ENCODE measurements around the gene YWHAQ. TPM values are rescaled to one million over a fixed set of nuclear protein-coding genes. Genes with fewer than 3 reads are reported as not detected.
A peak's percentile ranks its signal among the peaks of the same experiment; 100 is the strongest.
"Not testable (repeated sequence)": the region's sequence is repeated elsewhere in the genome, so short reads cannot be mapped to it uniquely, and the experiment has no call there.

The YWHAQ gene
- total RNA-seq, 1 donor from 2014 or later = 140 TPM

DNA sequence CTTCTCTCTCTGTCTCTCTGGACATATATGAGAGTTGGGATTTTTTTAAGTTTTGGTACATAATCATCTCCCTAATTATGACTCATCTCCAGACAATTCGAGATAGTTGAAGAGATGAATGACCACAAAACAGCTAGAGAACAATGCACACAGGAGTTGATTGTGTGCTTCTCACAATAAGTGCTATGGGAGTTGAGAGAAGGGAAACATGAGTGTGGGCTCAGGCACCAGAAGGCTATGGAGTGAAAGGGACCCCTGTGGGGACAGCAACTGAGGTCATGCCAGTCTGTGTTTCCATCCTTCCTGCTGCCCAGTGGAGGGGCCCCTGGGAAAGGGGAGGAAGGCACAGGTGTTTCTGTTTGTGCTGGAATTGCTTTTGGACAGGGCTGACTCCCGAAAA, 6.5 kb upstream of the YWHAQ start:
- H3K27ac ChIP-seq (ENCODE audit: low read depth, low read length) = no peak overlapping the region
- H3K4me1 ChIP-seq (ENCODE audit: control insufficient read depth in 3 of 3, insufficient read depth in 3 of 3, low read length in 3 of 3) = peaks cover 17 to 32% (median 20%) of the 10 kb centered on the region in 3 donors
- H3K9me3 ChIP-seq (ENCODE audit: control insufficient read depth in 3 of 3, low read length in 3 of 3) = no peaks in the 10 kb centered on the region
- no peaks in the 10 kb centered on the region for H3K36me3 ChIP-seq (ENCODE audit: control insufficient read depth in 3 of 3, insufficient read depth in 3 of 3, low read length in 3 of 3)
- no peak overlapping the region for H3K4me3 ChIP-seq (ENCODE audit: low read length in 3 of 3)
- no peak overlapping the region for H3K9ac ChIP-seq (ENCODE audit: low read depth in 1 of 3, low read length in 3 of 3)
- H3K27me3 ChIP-seq (ENCODE audit: control insufficient read depth in 3 of 3, insufficient read depth in 3 of 3, low read length in 3 of 3) = no peaks in the 10 kb centered on the region

DNA sequence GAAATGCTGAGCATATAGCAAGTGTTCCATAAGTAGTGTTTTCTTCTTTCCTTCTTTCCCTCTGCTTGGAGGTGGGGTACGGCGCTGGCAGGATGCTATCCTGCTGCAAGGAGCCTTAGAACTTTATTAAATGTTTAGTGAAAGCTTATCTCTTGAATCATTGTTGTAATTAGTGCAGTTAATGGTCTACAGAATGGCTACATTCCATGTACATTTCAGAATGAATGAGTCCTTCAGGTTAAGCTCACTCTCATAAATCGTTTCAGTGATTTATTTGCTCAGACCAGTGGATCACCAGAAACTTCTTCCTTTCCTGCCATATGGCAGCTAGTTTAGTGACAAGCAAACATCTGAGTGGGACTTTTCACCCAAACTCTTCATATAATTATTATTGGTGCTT, 3.3 kb upstream of the YWHAQ start:
- Histone ChIP-seq H3K36me3 (ENCODE audit: control insufficient read depth in 3 of 3, insufficient read depth in 3 of 3, low read length in 3 of 3) (no peaks in the 10 kb centered on the region), H3K9me3 (ENCODE audit: control insufficient read depth in 3 of 3, low read length in 3 of 3) (no peaks in the 10 kb centered on the region), H3K4me1 (ENCODE audit: control insufficient read depth in 3 of 3, insufficient read depth in 3 of 3, low read length in 3 of 3) (peaks cover 24 to 54% (median 32%) of the 10 kb centered on the region in 3 donors), H3K27ac (ENCODE audit: low read depth, low read length) (no peak overlapping the region), H3K9ac (ENCODE audit: low read depth in 1 of 3, low read length in 3 of 3) (no peak overlapping the region), H3K27me3 (ENCODE audit: control insufficient read depth in 3 of 3, insufficient read depth in 3 of 3, low read length in 3 of 3) (no peaks in the 10 kb centered on the region), H3K4me3 (ENCODE audit: low read length in 3 of 3) (no peak overlapping the region)

DNA sequence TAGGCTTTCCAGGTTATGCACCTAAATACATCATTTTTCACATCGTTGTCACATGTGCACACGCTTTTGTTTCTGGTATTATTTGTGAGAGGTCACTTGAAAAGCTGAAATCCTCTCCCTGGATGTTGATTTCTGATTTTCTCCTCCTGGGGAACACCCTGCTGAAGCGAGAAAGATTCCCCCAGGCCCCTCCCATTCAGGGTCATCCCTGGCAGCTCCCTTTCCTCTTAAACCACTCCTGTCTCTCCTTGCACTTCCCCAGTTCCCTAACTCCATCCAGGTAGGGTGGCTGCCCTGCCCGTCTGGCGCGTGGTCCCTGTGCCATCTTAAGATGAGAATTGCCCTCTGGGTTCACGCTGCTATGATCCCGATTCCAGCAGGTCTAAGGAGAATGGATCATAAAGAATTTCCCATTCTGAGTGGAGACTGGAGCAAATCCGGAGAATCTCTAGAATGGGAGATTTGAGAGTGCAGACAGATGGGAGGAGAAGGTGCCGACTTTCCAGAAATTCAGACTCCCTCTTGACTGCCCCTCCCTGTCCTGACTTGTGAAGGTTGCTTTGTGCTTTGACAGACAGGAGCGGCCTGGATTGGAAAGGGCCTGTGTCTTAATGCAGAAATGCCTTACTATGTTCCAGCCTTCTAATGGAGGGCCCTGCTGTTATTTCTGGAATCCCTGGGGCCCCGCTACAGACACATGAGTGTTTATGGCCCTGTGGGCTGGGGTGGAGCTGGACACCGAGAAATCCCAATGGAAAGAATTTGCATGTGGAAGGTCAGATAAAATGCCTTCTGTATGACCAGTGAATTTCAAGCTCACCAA, 1.3 kb upstream of the YWHAQ start:
- Histone ChIP-seq H3K9me3 (ENCODE audit: control insufficient read depth in 3 of 3, low read length in 3 of 3) (no peaks in the 10 kb centered on the region), H3K36me3 (ENCODE audit: control insufficient read depth in 3 of 3, insufficient read depth in 3 of 3, low read length in 3 of 3) (peaks cover 2 to 6% (median 2%) of the 10 kb centered on the region in 3 donors), H3K4me3 (ENCODE audit: low read length in 3 of 3) (peak overlapping the region in 2 of 3 donors; percentile 4 to 47), H3K27me3 (ENCODE audit: control insufficient read depth in 3 of 3, insufficient read depth in 3 of 3, low read length in 3 of 3) (no peaks in the 10 kb centered on the region), H3K9ac (ENCODE audit: low read depth in 1 of 3, low read length in 3 of 3) (peak overlapping the region; percentile 7 to 47 (median 36)), H3K27ac (ENCODE audit: low read depth, low read length) (peak overlapping the region; percentile 91), H3K4me1 (ENCODE audit: control insufficient read depth in 3 of 3, insufficient read depth in 3 of 3, low read length in 3 of 3) (peaks cover 25 to 52% (median 41%) of the 10 kb centered on the region in 3 donors)

DNA sequence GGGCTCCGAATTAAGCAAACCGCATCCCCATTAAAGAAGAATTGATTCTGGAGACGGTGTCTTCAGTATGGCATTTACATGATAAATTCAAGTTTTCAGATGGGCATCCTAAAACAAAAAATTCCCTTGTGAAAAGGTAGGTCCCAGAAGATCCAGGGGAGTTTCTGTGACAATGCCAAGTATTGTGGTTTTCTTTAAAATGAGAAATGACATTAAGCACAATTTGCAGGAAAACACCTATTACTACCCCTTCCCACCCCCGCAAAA, 689 bp upstream of the YWHAQ start:
- peaks cover 2 to 6% (median 2%) of the 10 kb centered on the region in 3 donors for H3K36me3 ChIP-seq (ENCODE audit: control insufficient read depth in 3 of 3, insufficient read depth in 3 of 3, low read length in 3 of 3)
- no peaks in the 10 kb centered on the region for H3K27me3 ChIP-seq (ENCODE audit: control insufficient read depth in 3 of 3, insufficient read depth in 3 of 3, low read length in 3 of 3)
- peak overlapping the region; percentile 91 for H3K27ac ChIP-seq (ENCODE audit: low read depth, low read length)
- peaks cover 27 to 52% (median 46%) of the 10 kb centered on the region in 3 donors for H3K4me1 ChIP-seq (ENCODE audit: control insufficient read depth in 3 of 3, insufficient read depth in 3 of 3, low read length in 3 of 3)
- peak overlapping the region; percentile 10 to 70 (median 55) for H3K9ac ChIP-seq (ENCODE audit: low read depth in 1 of 3, low read length in 3 of 3)
- no peaks in the 10 kb centered on the region for H3K9me3 ChIP-seq (ENCODE audit: control insufficient read depth in 3 of 3, low read length in 3 of 3)
- H3K4me3 ChIP-seq (ENCODE audit: low read length in 3 of 3) = peak overlapping the region; percentile 76 to 93 (median 81)

DNA sequence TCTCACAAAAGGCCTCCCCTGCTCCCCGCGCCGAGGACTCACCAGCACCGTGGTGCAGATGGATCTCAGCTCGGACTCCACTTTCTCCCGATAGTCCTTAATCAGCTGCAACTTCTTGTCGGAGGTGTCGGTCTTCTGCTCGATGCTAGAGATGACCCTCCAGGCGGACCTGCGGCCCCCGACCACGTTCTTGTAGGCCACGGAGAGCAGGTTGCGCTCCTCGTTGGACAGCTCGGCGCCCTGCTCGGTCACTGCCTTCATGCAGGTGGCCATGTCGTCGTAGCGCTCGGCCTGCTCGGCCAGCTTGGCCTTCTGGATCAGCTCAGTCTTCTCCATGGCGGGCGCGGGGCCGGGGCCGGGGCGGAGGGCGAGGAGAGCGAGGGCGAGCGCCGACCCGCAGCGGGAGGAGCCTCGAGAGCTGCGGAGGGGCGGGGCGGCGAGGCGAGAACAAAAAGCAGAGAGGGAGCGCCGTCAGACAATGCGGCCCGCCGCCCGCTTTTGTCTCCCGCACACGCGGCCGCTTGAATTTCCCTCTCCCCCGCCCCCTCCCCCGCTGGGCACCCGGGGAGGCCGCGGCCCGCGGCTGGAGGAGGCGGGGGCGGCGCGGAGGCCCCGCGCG, 571 bp downstream of the YWHAQ start:
- Histone ChIP-seq H3K36me3 (ENCODE audit: control insufficient read depth in 3 of 3, insufficient read depth in 3 of 3, low read length in 3 of 3) (peaks cover 2 to 6% (median 2%) of the 10 kb centered on the region in 3 donors), H3K9ac (ENCODE audit: low read depth in 1 of 3, low read length in 3 of 3) (peak overlapping the region; percentile 94 to 96 (median 94)), H3K4me3 (ENCODE audit: low read length in 3 of 3) (peak overlapping the region; percentile 93 to 97 (median 94)), H3K27me3 (ENCODE audit: control insufficient read depth in 3 of 3, insufficient read depth in 3 of 3, low read length in 3 of 3) (no peaks in the 10 kb centered on the region), H3K4me1 (ENCODE audit: control insufficient read depth in 3 of 3, insufficient read depth in 3 of 3, low read length in 3 of 3) (peaks cover 31 to 48% (median 46%) of the 10 kb centered on the region in 3 donors), H3K27ac (ENCODE audit: low read depth, low read length) (peak overlapping the region; percentile 91), H3K9me3 (ENCODE audit: control insufficient read depth in 3 of 3, low read length in 3 of 3) (no peaks in the 10 kb centered on the region)

DNA sequence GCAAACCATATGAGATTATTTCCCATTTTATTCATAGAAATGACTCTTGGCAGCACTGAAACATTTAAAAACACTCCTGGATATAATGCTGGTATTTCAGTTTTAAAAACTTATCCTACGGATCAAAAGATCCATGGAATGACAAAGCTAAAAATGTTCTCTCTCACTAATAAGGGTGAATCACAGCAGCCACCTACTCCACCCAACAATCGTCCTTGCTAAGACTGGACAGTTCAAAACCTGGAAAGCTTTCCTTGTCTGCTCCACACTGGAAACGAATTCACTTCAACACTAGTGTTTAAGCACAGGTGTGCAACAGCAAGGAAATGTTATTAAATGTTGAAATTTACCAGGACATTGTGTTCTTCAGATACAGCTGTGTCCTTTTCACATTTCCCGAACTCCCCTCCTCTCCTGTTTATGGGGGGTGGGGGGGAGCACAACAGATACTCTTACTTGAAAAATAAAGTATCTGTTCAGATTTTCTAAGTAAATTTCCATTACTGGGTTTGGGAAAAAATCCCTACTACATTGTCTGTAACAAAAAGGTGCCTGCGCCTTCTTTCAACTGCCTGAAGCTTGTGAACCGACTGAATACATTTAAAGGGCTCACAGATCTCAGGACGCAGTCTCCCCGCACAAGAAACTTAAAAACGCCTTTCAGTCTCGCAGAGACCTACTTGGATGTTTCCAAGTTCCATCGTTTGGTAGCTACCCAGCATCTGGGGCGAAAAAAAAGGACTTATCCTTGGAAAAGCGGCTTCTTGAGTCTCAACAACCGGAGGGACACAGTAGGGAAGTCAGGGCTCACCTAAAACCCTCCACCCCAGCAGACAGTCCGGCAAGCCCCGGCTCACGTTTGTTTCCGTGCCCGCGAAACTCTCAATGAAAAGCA, 1.3 kb downstream of the YWHAQ start:
- H3K9me3 ChIP-seq (ENCODE audit: control insufficient read depth in 3 of 3, low read length in 3 of 3) = no peaks in the 10 kb centered on the region
- peak overlapping the region; percentile 94 to 96 (median 94) for H3K9ac ChIP-seq (ENCODE audit: low read depth in 1 of 3, low read length in 3 of 3)
- H3K4me3 ChIP-seq (ENCODE audit: low read length in 3 of 3) = peak overlapping the region; percentile 93 to 97 (median 94)
- peaks cover 2 to 6% (median 2%) of the 10 kb centered on the region in 3 donors for H3K36me3 ChIP-seq (ENCODE audit: control insufficient read depth in 3 of 3, insufficient read depth in 3 of 3, low read length in 3 of 3)
- peaks cover 31 to 49% (median 46%) of the 10 kb centered on the region in 3 donors for H3K4me1 ChIP-seq (ENCODE audit: control insufficient read depth in 3 of 3, insufficient read depth in 3 of 3, low read length in 3 of 3)
- no peaks in the 10 kb centered on the region for H3K27me3 ChIP-seq (ENCODE audit: control insufficient read depth in 3 of 3, insufficient read depth in 3 of 3, low read length in 3 of 3)
- H3K27ac ChIP-seq (ENCODE audit: low read depth, low read length) = peak overlapping the region; percentile 91

DNA sequence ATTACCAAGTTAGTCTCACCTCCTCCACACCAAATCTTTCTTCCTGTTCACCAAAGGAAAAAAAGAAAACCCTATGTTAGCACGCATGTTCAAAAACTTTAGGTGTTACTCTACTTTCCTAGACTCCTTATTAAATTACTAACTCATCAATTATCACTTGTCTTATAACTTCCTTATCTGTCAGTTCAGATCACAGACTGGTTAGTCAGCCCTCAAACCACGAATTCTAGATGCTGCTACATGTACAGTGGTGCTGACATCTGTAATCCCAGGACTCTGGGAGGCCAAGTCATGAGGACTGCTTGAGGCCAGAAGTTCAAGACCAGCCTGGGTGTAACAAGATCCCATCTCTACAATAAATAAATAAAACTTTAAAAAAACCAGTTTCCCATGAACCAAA, 3.5 kb downstream of the YWHAQ start:
- Histone ChIP-seq H3K36me3 (ENCODE audit: control insufficient read depth in 3 of 3, insufficient read depth in 3 of 3, low read length in 3 of 3) (peaks cover 2 to 6% (median 6%) of the 10 kb centered on the region in 3 donors), H3K4me3 (ENCODE audit: low read length in 3 of 3) (no peak overlapping the region), H3K27ac (ENCODE audit: low read depth, low read length) (no peak overlapping the region)

DNA sequence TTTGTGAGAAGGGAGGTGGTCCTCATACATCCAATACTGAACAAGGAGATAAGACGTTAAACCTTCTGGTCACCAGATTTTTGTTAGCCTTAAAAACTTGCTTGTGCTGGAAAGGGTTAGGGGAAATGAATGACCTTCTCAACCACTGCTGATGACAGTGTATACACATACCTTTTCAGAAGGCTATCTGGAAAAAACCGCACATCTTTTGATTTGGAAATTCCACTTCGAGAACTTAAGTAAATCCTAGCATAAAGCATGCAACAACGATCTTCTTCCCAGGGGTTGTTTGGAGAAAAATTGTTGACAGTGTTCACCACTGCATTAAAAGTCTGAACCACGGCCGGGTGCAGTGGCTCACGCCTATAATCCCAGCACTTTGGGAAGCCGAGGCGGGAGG, 7.6 kb downstream of the YWHAQ start:
- H3K27me3 ChIP-seq (ENCODE audit: control insufficient read depth in 3 of 3, insufficient read depth in 3 of 3, low read length in 3 of 3) = no peaks in the 10 kb centered on the region
- no peak overlapping the region for H3K9ac ChIP-seq (ENCODE audit: low read depth in 1 of 3, low read length in 3 of 3)
- peaks cover 2 to 6% (median 6%) of the 10 kb centered on the region in 3 donors for H3K36me3 ChIP-seq (ENCODE audit: control insufficient read depth in 3 of 3, insufficient read depth in 3 of 3, low read length in 3 of 3)
- H3K4me3 ChIP-seq (ENCODE audit: low read length in 3 of 3) = no peak overlapping the region
- H3K4me1 ChIP-seq (ENCODE audit: control insufficient read depth in 3 of 3, insufficient read depth in 3 of 3, low read length in 3 of 3) = peaks cover 14 to 35% (median 24%) of the 10 kb centered on the region in 3 donors
- H3K9me3 ChIP-seq (ENCODE audit: control insufficient read depth in 3 of 3, low read length in 3 of 3) = no peaks in the 10 kb centered on the region
- H3K27ac ChIP-seq (ENCODE audit: low read depth, low read length) = no peak overlapping the region

More for the DNA sequence above, 3.5 kb downstream of the YWHAQ start:
- no peak overlapping the region for H3K9ac ChIP-seq (ENCODE audit: low read depth in 1 of 3, low read length in 3 of 3)
- H3K27me3 ChIP-seq (ENCODE audit: control insufficient read depth in 3 of 3, insufficient read depth in 3 of 3, low read length in 3 of 3) = no peaks in the 10 kb centered on the region
- H3K4me1 ChIP-seq (ENCODE audit: control insufficient read depth in 3 of 3, insufficient read depth in 3 of 3, low read length in 3 of 3) = peaks cover 28 to 50% (median 41%) of the 10 kb centered on the region in 3 donors
- no peaks in the 10 kb centered on the region for H3K9me3 ChIP-seq (ENCODE audit: control insufficient read depth in 3 of 3, low read length in 3 of 3)

DNA sequence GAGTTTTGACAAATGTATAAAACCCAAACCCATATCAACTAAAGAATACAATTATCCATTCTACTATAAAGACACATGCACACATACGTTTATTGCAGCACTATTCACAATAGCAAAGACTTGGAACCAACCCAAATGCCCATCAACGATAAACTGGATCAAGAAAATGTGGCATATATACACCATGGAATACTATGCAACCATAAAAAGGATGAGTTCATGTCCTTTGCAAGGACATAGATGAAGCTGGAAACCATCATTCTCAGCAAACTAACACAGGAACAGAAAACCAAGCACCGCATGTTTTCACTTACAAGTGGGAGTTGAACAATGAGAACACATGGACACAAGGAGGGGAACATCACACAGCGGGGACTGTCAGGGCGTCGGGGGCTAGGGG, 9.1 kb downstream of the YWHAQ start:
- peaks cover 12 to 26% (median 13%) of the 10 kb centered on the region in 3 donors for H3K4me1 ChIP-seq (ENCODE audit: control insufficient read depth in 3 of 3, insufficient read depth in 3 of 3, low read length in 3 of 3)
- H3K9me3 ChIP-seq (ENCODE audit: control insufficient read depth in 3 of 3, low read length in 3 of 3); H3K9ac ChIP-seq (ENCODE audit: low read depth in 1 of 3, low read length in 3 of 3); H3K27ac ChIP-seq (ENCODE audit: low read depth, low read length); H3K4me3 ChIP-seq (ENCODE audit: low read length in 3 of 3); H3K27me3 ChIP-seq (ENCODE audit: control insufficient read depth in 3 of 3, insufficient read depth in 3 of 3, low read length in 3 of 3): not testable (repeated sequence)
- peaks cover 0 to 11% (median 0%) of the 10 kb centered on the region in 3 donors for H3K36me3 ChIP-seq (ENCODE audit: control insufficient read depth in 3 of 3, insufficient read depth in 3 of 3, low read length in 3 of 3)

All from skeletal muscle tissue (tissue), 4 donors.